Glomerular endothelial cell (primary cell): Measurements from ENCODE around the gene SMIM1. TPM values are rescaled to one million over a fixed set of nuclear protein-coding genes. Genes with fewer than 3 reads are reported as not detected.

ENCODE experiments used
- DNase-seq: peaks from one replicate; pipeline ENCODE4 v3.0.0-alpha.2; 2011; ENCODE audit warnings: low read depth, low spot score; ENCODE audit errors: extremely low read depth
- total RNA-seq: library from RNA; depleted of rRNA; stranded (reverse); fragments of >200 nt; gene quantifications from 2 replicates; pipeline ENCODE4 v1.2.3, GENCODE V29; 2015

The SMIM1 gene
- total RNA-seq, 1 donor from 2014 or later = 0.82 TPM

DNA sequence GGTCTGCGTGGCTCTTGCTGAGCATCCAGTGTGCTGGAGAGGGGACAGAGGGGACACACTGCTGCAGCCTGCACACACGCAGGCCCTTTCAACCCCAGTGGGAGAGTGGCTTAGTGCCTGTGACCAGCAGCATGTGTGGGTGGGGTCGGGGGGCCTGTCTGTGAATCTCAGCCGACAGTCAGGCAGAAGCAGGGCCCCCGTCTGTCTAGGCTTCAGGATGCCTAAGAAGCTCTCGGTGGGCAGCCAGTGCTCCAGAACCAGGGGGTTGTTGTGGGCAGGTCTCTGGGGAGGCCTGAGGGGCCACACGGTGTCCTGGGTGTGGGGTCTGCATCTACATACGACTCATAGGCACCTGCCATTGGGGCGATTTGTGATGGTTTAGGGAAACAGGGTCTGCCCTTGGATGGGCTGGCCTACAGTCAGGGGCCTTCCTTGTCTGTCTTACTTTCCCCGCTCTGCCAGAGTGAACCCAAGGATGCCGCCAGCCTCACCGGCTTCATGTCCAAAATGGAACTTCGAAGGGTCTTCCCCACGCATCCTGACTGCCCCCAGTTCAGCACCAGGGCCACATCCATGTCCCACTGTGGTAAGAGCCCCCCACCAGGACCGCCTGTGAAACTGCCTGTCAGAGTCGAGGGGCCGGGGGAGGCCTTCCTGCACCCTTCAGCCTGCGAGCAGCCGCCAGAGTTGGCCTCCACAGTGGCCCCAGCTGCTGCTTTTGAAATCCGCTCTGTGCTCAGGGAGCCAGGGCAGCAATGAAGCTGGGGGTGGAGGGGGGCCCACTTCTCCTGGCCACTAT, 18.7 kb upstream of the SMIM1 start:
- no peak for DNase-seq

DNA sequence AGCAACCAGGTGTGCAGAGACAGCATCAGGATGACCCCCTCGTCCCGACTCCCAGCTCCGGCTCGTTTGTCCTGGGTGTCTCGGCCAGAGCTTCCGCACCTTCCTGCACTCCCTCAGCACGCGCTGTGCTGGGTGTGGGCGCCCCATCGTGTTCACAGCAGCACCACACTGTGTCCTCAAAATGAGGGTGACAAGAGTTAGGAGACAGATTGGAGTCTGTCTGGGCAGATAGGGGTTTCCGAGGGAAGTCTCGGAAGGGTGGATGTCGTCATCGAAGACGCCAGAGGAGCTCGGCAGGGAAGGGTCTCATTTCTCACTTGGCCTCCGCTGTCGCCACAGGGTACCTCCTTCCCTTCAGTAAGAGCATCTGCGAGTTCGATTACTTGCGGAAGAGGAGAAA, 16.2 kb upstream of the SMIM1 start:
- DNase-seq = no peak

DNA sequence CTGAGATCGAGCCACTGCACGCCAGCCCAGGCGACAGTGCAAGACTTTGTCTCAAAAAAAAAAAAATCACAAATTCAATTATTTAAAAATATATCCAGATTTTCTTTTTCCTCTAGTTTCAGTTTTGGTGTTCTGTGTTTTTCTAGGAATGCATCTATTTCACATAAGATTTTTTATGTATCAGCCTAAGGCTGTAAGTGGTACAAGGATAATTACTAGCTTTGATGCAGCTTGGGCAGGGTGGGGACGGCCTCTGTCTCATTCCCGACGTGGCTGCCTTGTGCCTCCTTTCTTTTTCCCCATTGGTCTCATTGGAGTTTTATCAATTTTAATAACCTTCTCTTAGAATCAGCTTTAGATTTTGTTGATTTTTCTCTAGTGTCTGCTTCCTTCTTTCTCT, 13.4 kb upstream of the SMIM1 start:
- DNase-seq = no peak

DNA sequence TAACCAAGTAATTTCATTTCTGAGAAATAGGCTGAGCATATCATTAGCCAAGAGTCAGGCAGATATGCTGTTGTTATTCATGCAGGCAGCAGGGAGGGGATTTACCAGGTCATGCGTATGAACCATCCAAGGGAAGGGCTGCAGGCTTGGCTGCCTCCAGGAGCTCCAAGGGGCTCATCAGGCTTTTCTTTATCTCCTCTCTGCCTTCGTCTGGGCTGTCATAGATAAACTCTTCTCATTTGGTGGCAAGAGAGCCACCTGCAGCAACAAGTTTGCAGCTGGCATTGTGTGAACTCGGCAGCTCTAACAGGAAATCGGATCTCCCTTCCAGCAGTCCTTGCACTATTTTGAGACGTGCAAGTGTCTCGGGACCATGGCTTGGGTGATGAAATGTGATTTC, 12.8 kb upstream of the SMIM1 start:
- no peak for DNase-seq

DNA sequence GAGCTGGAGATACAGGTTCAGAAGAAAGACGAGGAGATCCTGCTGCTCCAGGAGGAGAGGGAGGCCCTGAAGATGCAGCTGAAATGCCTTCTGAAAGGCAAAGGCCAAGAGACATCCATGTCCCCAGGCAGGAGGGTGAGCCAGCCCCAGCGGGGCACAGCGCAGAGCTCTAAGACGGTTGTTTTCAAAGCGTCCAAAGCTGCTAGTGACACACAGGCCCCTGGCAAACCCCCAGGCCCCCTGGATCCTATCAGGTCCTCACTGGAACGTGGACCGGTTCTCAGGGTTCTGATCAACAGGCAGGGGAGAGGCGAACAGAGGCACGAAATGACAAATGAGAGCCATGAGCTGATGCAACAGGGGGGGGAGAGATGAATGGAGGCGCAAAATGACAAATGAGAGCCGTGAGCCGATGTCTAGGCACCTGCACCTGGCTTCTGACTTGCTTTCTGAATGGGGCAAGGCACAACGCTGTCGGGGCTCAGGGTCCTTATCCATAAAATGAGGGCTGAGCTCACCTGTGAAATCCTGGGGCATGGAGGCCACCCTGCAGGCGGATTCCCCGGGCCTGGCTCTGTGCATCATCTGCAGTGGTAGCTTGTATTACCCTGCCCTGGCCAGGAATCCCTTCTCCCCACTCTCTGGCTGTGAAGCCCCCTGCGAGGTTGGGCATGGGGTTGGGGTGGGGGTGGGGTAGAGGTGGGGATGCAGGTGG, 11.1 kb upstream of the SMIM1 start:
- no peak for DNase-seq

DNA sequence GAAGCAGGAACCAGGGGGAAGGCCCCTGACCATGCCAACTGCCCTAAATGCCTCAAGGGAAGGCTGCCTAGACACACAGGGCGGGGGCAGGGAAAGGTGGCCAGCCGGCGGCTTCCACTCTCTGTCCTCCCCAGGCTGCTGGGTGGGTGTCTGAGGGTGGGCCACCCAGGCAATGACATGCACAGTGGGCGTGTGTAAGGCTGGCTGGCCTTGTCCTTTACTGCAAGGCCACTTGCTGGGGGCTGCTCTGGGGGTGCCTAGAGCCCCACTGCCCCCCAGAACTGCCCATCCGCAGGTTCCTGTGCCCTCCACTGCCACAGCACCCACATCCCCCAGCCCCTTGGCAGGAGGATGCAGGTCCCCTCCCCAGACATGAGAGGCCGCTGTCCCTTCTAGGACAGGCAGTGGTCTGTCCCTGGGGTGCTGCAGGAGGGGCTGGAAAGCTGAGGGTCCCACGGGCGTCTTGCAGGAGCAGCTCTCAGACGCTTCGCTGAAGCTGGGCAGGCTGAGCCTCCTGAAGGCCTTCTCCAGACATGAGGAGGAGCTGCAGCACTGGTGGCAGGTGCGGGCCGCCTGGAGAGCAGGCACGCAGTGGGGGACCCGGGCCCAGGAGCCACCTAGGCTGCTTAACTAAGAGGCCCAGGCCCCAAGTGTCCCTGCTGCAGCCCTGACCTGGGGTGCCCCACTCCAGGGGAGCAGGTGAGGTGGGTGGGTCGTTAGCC, 10.2 kb upstream of the SMIM1 start:
- DNase-seq = no peak

DNA sequence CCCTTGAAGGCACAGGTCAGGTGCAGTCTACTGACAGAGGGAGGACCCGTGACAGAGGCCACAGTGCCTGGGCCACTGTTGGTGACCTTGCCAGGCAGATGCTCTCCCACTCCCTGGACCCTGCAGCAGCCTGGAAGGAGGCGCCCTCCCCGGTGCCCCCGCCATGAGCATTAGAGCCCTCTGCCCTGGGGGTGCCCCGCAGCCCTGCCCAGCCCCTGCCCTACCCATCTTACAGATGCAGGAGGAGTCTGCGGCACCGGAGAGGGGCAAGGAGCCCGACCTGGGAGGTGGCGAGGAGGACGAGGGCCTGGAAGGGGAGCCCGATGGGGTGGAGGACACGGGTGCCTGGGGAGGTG, 9.7 kb upstream of the SMIM1 start:
- DNase-seq = no peak

DNA sequence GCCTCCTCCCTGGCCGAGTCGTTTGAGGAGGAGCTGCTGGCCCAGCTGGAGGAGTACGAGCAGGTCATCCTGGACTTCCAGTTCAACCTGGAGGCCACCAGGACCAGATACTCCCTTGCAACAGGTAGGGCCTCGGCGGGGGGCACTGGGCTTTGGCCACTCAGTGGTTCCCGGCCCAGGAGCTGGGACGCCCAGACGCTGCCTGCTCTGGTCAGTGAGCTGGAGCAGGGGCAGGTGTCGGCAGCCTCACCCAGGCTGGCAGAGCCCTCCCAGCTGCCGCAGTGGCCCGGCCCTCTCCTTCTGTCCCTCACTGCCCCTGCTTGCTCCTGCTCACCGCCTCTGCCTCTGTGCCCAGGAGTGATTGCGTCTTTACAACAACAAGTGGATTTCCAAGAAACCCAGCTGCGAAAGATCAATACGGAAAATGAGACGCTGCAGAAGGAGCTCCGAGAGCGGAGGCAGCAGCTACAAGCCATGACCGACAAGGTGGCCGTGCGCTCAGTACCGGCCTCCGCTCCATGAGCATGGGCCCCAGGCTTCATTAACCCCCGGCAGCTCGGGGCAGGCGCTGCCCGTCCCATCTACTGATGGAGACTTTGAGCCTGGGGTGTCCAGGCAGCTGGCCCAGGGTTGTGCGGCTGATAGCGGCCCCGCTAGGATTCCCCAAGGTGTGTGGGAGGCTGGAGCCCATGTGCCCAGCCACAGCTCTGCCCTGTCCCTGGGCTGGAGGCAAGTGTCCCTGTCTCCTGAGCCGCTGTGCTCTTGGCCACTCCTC, 9.0 kb upstream of the SMIM1 start:
- DNase-seq = no peak

DNA sequence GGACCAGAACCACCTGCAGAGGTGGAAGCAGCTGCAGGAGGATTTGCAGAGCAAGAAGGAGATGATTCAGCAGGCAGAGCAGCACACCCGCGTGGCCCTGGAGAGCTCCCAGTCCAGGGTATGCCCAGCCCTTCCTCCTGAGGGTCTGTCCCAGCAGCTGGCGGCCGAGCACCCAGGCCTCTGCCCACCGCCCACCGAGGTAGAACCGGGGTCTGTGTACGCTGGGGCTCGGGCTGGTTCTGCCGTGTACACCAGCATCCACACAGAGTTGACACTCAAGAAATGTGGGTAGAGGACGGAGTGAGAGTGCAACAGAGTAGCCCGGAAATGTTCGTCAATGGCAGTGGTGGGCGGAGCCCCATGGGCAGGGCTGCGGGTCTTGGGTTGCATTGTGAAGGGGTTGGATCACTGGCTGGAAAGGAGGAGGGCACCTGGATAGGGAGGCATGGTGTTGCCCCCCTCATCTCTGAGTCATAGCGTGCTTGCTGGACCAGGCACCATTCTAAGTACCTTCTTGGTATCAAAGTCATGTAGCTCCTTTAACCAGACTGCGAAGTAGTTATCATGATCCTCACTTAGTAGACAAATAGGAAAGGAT, 5.1 kb upstream of the SMIM1 start:
- no peak for DNase-seq

DNA sequence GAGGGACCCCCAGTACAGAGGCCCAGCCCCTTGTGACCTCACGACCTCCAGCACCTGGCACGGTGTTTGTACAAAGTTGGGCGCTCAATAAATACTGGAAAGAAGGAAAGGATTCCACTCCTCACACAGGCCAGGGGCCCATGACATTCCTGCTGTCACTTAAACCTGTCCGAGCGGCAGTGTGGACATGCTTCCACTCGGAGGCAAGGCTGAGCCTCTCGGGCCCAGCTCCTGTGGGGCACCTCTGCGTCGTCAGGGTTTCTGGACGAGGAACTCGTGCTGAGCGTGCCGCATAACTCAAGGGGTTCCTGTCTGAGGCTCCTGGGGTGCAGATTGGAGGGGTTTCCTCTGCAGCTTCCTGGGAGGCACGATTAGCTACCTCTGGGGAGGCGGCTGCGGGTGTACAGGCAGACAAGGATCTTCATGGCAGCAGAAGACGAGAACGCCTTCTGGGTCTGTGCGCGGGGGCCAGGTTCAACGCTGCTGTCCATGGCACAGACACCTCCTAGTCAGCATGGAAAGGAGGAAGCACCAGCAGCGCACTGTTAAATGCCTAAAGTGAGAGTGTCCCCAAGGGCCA, 3.6 kb upstream of the SMIM1 start:
- no peak for DNase-seq

DNA sequence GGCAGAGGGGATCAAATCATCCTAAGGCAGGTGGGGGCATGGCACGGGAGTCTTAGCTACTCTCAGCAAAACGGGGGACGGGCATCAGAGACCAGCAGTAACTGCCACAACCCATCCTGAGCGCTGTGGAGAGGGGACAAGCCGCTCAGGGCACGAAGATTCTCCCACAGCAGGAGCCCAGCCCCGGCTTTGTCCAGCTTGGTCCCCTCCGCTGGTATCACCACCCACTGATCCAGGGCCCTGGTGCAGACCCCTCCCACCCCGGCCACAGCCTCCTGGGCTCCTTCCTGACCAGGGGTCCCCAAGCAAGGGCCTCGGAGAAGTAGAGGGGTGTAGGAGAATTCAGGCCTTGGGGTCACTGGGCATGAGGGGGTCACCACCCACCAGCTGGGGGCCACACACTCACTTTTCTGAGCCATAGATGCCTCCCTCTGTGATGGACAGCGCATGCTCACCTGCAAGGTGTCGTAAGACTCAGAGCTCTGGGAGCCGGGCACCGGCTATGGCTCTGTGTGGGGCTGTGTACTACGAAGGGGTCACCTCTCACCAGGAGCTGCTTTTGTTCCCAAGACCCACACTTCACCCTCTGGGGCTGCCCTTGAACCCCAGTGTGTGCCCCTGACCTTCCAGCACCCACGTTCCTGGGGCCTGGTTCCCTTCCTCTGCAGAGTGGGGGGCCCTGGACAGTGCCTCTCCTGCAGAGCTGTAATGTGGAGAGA, 2.3 kb upstream of the SMIM1 start:
- no peak for DNase-seq

DNA sequence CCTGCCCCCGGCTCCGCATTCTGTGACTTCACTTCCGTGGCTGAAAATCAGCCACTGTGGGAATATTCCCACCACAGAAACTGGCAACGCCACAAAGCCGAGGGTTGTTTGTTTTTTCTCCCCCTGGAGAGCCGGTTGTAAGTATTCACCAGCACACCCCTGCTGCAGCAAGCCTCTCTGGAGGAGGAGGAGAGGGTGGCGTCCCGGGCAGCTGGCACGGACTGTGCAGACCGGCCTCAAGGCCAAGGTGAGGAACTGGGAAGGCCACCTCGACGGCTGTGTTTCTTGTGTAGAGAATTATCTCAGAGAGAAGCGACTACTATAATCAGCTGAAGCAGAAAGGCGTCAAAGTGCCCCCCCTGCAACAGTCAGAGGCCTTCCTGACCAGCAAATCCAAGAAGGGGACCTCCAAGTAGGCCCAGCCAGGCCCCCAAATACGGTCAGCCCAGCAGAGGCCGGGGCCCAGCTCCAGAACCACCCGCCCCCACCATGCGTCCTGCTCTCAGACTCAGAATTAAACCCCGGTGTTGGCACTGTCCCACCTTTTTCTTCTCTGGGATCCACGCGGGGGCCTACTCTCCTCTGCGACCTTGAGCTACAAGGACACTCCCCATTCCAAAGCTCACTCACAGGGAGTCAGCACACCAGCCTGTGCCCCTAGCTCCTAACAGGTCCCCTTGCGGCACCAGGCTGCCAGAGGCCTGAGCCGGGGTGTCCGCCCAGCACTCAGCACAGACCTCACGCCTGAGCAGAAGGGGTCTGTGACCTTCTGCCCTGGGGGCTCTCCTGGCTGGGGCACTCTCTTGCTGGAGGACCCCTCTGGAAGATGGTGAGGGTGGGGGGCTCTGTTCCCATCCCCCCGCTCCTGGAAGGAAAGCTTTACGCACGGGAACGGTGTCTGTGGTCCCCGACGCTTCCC, 1.2 kb upstream of the SMIM1 start:
- no peak for DNase-seq

DNA sequence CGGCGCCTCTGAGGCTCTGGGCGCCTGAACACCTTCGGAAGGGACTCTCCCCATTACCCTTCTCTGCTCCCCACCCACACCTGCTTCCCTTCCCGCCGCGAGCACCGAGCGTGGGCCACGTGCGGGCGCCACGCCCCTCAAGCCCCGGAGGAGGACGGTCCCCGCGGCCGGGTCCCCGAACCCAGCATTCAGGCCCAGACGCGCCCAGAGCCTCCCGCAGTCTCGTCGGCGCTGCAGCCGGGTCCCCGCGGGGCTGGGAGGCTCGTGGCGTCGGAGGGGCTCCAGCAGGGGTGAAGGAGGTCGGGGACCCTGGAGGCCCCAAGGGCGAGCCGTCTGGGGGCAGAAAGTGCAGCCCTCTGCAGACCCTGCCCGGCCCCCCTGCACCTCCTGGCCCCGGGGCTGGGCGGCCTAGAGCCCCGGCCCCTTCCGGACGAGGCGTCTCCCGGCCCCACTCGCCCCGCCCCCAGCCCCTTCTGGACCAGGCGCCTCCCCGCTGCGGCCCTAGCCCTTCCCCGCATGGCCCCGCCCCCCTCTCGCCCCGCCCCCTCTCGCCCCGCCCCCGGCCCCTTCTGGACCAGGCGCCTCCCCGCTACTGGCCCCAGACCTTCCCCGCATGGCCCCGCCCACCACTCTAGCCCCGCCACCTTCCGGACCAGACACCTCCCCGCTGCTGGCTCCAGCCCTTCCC, 378 bp upstream of the SMIM1 start:
- DNase-seq = no peak

DNA sequence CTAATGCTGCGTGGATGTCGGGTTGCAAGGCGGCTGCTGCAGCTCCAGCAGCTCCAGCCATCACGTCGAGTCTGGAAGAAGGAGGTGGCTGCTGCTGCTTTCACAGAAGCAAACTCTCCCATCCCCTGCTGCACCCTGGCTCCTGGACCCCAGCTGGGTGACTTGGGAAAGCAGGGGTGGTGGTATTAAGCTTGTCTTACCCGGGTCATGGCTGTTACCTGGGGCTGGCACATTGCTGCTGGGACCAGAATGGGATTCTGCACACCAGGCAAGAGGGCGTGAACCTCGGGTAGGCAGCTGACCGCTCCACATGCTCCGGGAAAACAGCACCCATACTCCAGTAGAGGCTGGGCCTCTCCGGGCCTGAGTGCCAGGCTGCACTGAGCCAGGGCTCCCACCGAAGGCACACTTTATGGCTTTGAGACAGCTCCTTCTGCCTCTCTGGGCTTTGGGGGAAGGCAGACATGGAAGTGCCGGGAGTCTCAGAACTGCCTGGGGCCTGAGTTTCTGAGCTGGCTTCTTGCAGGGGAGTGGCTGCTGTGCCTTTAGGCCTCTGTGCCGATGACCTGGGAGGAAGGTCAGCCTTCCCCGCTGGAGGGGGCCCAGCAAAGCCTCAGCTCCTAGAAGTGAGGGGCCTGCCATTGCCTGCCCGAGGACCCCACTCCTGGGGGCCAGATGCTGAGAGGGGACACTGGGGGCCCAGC, 1.2 kb downstream of the SMIM1 start:
- no peak for DNase-seq

DNA sequence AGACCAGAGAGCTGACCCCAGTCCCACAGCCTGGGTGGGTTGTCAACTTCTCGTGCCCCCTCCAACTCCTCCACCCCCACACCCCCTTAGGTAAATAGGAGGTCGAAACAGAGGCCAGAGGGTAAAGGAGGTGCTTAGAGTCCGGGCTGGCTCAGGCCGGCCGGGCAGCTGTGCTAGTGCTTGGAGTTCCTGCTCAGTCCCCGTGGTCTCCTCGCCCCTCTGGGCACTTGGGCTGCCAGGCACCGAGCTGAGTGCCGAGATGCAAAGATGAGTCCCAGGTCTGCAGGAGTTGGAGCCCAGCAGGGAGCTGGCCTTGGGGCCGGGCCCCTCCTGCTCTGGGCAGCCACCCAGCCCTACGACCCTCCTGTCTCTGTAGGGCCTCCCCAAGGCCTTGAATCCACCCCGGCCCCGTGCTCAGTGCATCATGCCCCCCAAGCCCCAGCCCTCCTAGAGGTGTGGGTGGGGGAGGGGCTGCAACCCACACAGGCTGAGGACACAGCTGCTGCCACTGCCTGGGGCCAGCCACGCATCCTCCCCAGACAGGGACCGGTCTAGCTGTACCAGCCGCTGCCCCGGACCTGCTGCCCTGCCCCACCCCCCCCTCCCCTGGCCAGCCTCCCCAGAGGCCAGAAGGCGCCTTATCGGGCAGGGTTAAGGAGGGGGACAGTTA, 1.9 kb downstream of the SMIM1 start:
- no peak for DNase-seq

DNA sequence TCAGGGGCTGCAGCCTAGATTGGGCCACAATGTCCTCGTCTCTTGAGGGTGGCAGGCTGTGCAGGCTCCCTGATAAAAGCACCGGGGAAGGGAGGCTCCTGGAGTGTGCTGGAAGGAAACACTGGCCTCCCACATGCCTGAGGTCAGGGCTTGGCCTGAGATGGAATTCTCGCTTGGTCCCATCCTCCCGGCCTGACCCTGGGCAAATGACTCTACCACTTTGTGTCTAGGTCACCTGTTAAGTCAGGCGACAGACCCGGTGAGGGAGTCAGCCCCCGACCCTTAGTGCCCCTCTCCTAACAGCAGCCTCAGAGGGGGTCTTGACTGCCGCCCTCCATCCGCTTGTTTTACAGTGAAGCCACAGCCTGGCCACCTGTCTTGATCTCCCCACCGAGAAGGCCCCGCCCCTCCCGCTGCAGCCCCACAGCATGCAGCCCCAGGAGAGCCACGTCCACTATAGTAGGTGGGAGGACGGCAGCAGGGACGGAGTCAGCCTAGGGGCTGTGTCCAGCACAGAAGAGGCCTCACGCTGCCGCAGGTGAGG, 2.5 kb downstream of the SMIM1 start:
- no peak for DNase-seq
